NOMO-1 treated with dmso at 0.1 percent for 144 hours (cell line): ENCODE measurements around the gene WWOX.

Experiments used
- DNase-seq: peaks from one replicate; lab custom pipeline; 2025; ENCODE audit not compliant: unreplicated experiment; lab: John Stamatoyannopoulos, UW

WWOX gene

GRCh38 chr16:78220571-78220970 lies 121.1 kb downstream of the WWOX start:
- no peak for DNase-seq

GRCh38 chr16:78221892-78222291 lies 122.4 kb downstream of the WWOX start:
- no peak for DNase-seq

GRCh38 chr16:78224342-78224741 lies 124.9 kb downstream of the WWOX start:
- DNase-seq, result no peak

GRCh38 chr16:78225919-78226318 lies 126.5 kb downstream of the WWOX start:
- no peak for DNase-seq

- DNase-seq, result no peak
Measured at GRCh38 chr16:78227855-78228254, 128.4 kb downstream of the WWOX start.

GRCh38 chr16:78228704-78229103 lies 129.2 kb downstream of the WWOX start:
- no peak for DNase-seq

- DNase-seq, result no peak
Measured at GRCh38 chr16:78230832-78231231, 131.4 kb downstream of the WWOX start.

- peak; percentile 46 for DNase-seq
Measured at GRCh38 chr16:78235168-78235800, 135.8 kb downstream of the WWOX start.

- DNase-seq, result no peak
Measured at GRCh38 chr16:78235876-78236275, 136.4 kb downstream of the WWOX start.

- no peak for DNase-seq
Measured at GRCh38 chr16:78237841-78238240, 138.4 kb downstream of the WWOX start.

GRCh38 chr16:78240459-78241222 lies 141.2 kb downstream of the WWOX start:
- DNase-seq, result no peak

- DNase-seq, result no peak
Measured at GRCh38 chr16:78242239-78242630, 142.8 kb downstream of the WWOX start.

- no peak for DNase-seq
Measured at GRCh38 chr16:78244131-78244895, 144.9 kb downstream of the WWOX start.

GRCh38 chr16:78246559-78246958 lies 147.1 kb downstream of the WWOX start:
- no peak for DNase-seq

- no peak for DNase-seq
Measured at GRCh38 chr16:78249056-78249455, 149.6 kb downstream of the WWOX start.

GRCh38 chr16:78249832-78250231 lies 150.4 kb downstream of the WWOX start:
- no peak for DNase-seq

GRCh38 chr16:78251115-78251514 lies 151.7 kb downstream of the WWOX start:
- no peak for DNase-seq

GRCh38 chr16:78252757-78253156 lies 153.3 kb downstream of the WWOX start:
- no peak for DNase-seq

GRCh38 chr16:78254841-78255240 lies 155.4 kb downstream of the WWOX start:
- DNase-seq, result no peak

- DNase-seq, result no peak
Measured at GRCh38 chr16:78256686-78257375, 157.4 kb downstream of the WWOX start.

- DNase-seq, result no peak
Measured at GRCh38 chr16:78257376-78257728, 157.9 kb downstream of the WWOX start.
